GM12878 (cell line): ENCODE results near the gene ERV3-1. TPM values are rescaled to one million over a fixed set of nuclear protein-coding genes. Genes with fewer than 3 reads are reported as not detected.
"Not testable (repeated sequence)": the region's sequence is repeated elsewhere in the genome, so short reads cannot be mapped to it uniquely, and the experiment has no call there.

Source experiments
- ATAC-seq: fragments of 200-7000 bp; cut with Tn5 transposase; 3 replicates; pipeline ENCODE4 v1.9.1; 2020; ENCODE audit warnings: mild to moderate bottlenecking, moderate library complexity
- BruUV-seq: library from RNA; stranded (reverse); fragments of 400-500 nt; replicated peaks from 2 replicates; lab custom pipeline; 2021; lab: Mats Ljungman, UMichigan
- CTCF ChIA-PET: fragments of 300-600 bp; sonication (Branson Sonifier 250); formaldehyde crosslinking; extraction: SDS; loops from one replicate; lab custom pipeline; 2021; ENCODE audit warnings: inconsistent platforms; lab: Yijun Ruan, JAX
- POLR2A ChIA-PET: fragments of 350-600 bp; formaldehyde crosslinking; extraction: SDS; loops from one replicate; lab custom pipeline; 2021; ENCODE audit warnings: inconsistent platforms; lab: Charles Lee
- RAD21 ChIA-PET: fragments of 300-600 bp; sonication (Branson Sonifier 250); formaldehyde crosslinking; loops from one replicate; lab custom pipeline; 2023; ENCODE audit warnings: antibody characterized with exemption; ENCODE audit not compliant: unreplicated experiment; lab: Charles Lee
- SMC1A ChIA-PET: fragments of 300-600 bp; sonication (Branson Sonifier 250); formaldehyde crosslinking; loops from one replicate; lab custom pipeline; 2023; ENCODE audit not compliant: unreplicated experiment, uncharacterized antibody; lab: Charles Lee
- DNase-seq: peaks from one replicate; pipeline ENCODE4 v3.0.0-alpha.2; 2011; ENCODE audit warnings: low read depth, low spot score
- FAIRE-seq: peaks from 3 replicates; lab custom pipeline; 2011; peaks lifted over from hg19 to GRCh38; lab: Jason Lieb, UNC
- H2AFZ ChIP-seq: 2 replicates; pipeline ENCODE4 v1.6.0; 2011; ENCODE audit warnings: low read depth, low read length, control low read depth; ENCODE audit not compliant: control insufficient read depth
- H3K27ac ChIP-seq: 2 replicates; pipeline ENCODE4 v1.5.1; 2011; ENCODE audit warnings: control low read depth; ENCODE audit not compliant: control insufficient read depth, insufficient read depth
- H3K27me3 ChIP-seq, 2 experiments: replicated peaks in 1 of 2; 2 replicates each; pipeline versions ENCODE4 v1.6.0 to v1.6.1; 2011; ENCODE audit warnings: low read length in 1 of 2; ENCODE audit not compliant: control insufficient read depth in 2 of 2, insufficient read depth in 2 of 2
- H3K36me3 ChIP-seq, 2 experiments: 2 replicates each; pipeline ENCODE4 v1.5.1; 2011; ENCODE audit warnings: low read length in 1 of 2; ENCODE audit not compliant: control insufficient read depth in 2 of 2, insufficient read depth in 2 of 2
- H3K4me1 ChIP-seq: 2 replicates; pipeline ENCODE4 v1.6.1; 2011; ENCODE audit warnings: mild to moderate bottlenecking, low read length, moderate library complexity, mixed read lengths; ENCODE audit not compliant: control insufficient read depth, insufficient read depth
- H3K4me2 ChIP-seq: 2 replicates; pipeline ENCODE4 v1.6.0; 2011; ENCODE audit warnings: control low read depth; ENCODE audit not compliant: control insufficient read depth, insufficient read depth
- H3K4me3 ChIP-seq: fragments of 200-600 bp; sonication (generic); 2 replicates; pipeline ENCODE4 v1.5.1; 2016
- H3K79me2 ChIP-seq: 2 replicates; pipeline ENCODE4 v1.6.0; 2011; ENCODE audit warnings: low read length; ENCODE audit not compliant: control insufficient read depth, insufficient read depth
- H3K9ac ChIP-seq: 2 replicates; pipeline ENCODE4 v1.8.0; 2011; ENCODE audit warnings: low read length, control low read depth, mixed read lengths; ENCODE audit not compliant: control insufficient read depth, insufficient read depth
- H3K9me3 ChIP-seq: replicated peaks from 3 replicates; pipeline ENCODE4 v1.5.1; 2011; ENCODE audit warnings: mild to moderate bottlenecking, low read length; ENCODE audit not compliant: control insufficient read depth, insufficient read depth
- H4K20me1 ChIP-seq: 2 replicates; pipeline ENCODE4 v1.6.0; 2011; ENCODE audit not compliant: control insufficient read depth, insufficient read depth
- WGBS: methylation state at CpG from one replicate; pipeline ENCODE4 v1.1.6; 2016; ENCODE audit warnings: low lambda C conversion rate; ENCODE audit not compliant: insufficient replicate concordance, insufficient coverage; ENCODE audit errors: missing lambda C conversion rate; 5-methylcytosine and 5-hydroxymethylcytosine counted together
- in situ Hi-C: fragments of 300-500 bp; cut with MboI; formaldehyde crosslinking; loops from 9 replicates; pipeline ENCODE4 v1.14.3; 2018; ENCODE audit warnings: mixed read lengths
- intact Hi-C: fragments of 100-400 bp; cut with micrococcal nuclease; formaldehyde crosslinking; loops from one replicate; pipeline ENCODE4 v1.14.2; 2022; ENCODE audit not compliant: unreplicated experiment
- polyA plus RNA-seq, 11 experiments: library from polyadenylated mRNA; depleted of rRNA in 4 of 11; unstranded in 6 of 11; stranded (reverse) in 5 of 11; fragments of >200 nt; fragmentation: Nextera tagmentation in 4 of 11; fragmentation: Illumina TruSeq in 1 of 11; extraction: Ambion mirVana in 4 of 11; extraction: Trizol in 1 of 11; gene quantifications; 1 replicate in 1 of 11; 2 replicates in 10 of 11; pipeline versions ENCODE4 v1.2.1 to v1.2.3, GENCODE V29; 2011 to 2016; ENCODE audit warnings: inconsistent platforms in 2 of 11, missing spikeins in 2 of 11, low read depth in 1 of 11
- total RNA-seq, 4 experiments: library from RNA; depleted of rRNA in 3 of 4; stranded (reverse); fragments of >200 nt in 3 of 4; fragmentation: Illumina TruSeq in 1 of 4; extraction: Trizol in 1 of 4; gene quantifications; 2 replicates each; pipeline versions ENCODE4 v1.2.1 to v1.2.3, GENCODE V29; 2013 to 2021

Gene ERV3-1
- total and polyA plus RNA-seq, 10 of the 15 experiments (the other 5 are each of a cell fraction or from before 2014, with no cell fraction given): 9.4 to 23.4 (median 15.1) TPM

DNA sequence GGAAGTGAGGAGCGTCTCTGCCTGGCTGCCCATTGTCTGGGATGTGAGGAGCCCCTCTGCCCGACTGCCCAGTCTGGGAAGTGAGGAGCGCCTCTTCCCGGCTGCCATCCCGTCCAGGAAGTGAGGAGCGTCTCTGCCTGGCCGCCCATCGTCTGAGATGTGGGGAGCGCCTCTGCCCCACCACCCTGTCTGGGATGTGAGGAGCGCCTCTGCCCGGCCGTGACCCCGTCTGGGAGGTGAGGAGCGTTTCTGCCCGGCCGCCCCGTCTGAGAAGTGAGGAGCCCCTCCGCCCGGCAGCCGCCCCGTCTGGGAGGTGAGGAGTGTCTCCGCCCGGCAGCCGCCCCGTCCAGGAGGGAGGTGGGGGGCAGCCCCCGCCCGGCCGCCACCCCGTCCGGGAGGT is 26.9 kb upstream of the ERV3-1 start:
- H3K9me3 ChIP-seq, H3K27me3 ChIP-seq, SMC1A ChIA-PET, H3K4me1 ChIP-seq, H3K27ac ChIP-seq, FAIRE-seq, H3K36me3 ChIP-seq, ATAC-seq, BruUV-seq, RAD21 ChIA-PET, in situ Hi-C loops, DNase-seq, POLR2A ChIA-PET, H3K79me2 ChIP-seq, intact Hi-C loops, H2AFZ ChIP-seq, H3K9ac ChIP-seq, CTCF ChIA-PET, H4K20me1 ChIP-seq, H3K4me2 ChIP-seq, H3K4me3 ChIP-seq: not testable (repeated sequence)
- 85% methylated on average over 18 of the region's 30 CpGs for WGBS

DNA sequence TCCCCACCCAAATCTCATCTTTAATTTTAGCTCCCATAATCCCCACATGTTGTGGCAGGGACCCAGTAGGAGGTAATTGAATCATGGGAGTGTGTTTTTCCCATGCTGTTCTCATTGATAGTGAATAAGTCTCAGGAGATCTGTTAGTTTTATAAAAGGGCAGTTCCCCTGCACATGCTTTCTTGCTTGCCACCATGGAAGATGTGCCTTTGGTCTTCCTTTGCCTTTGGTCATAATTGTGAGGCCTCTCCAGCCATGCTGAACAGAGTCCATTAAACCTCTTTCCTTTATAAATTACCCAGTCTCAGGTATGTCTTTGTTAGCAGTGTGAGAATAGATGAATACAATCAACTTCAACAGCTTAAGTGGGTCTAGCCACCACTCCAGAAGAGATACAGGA is 18.5 kb upstream of the ERV3-1 start:
- SMC1A ChIA-PET, intact Hi-C loops, BruUV-seq: not testable (repeated sequence)

DNA sequence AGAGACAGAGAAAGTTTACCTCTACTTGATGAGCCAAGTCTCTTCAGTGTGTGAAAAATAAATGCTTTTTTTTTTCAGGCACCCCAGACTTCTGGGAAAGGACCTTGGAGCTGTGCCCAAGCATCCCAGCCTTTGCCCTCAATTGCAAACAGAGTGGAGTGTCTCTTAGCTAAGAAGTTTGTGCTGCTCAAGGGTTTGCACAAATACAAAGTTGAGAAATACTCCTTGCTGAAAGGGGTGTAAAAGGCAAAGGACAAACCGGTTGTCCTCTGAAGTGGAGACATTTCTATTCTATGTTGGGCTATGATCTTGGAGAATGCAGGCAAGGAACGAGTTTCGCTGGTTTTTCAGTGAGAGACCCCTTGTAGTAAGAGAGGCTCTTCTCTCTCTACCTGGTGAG is 14.5 kb upstream of the ERV3-1 start:
- H3K9me3 ChIP-seq, POLR2A ChIA-PET, ATAC-seq, H3K27me3 ChIP-seq, H3K9ac ChIP-seq, intact Hi-C loops, H3K4me2 ChIP-seq, CTCF ChIA-PET, RAD21 ChIA-PET, DNase-seq, in situ Hi-C loops, H3K4me3 ChIP-seq, H3K4me1 ChIP-seq, H2AFZ ChIP-seq, H3K27ac ChIP-seq, BruUV-seq, H3K79me2 ChIP-seq, H4K20me1 ChIP-seq, H3K36me3 ChIP-seq: not testable (repeated sequence)
- SMC1A ChIA-PET: interaction anchor here (0.9 kb wide), 1 partner anchor 16 kb away, joined by 3 read pairs; no protein-coding TSS in a partner anchor
- WGBS: 100% methylated on average over 1 of the region's 3 CpGs
- FAIRE-seq: peak; percentile 65

More for the DNA sequence above, 18.5 kb upstream of the ERV3-1 start:
- H3K4me3 ChIP-seq, DNase-seq, CTCF ChIA-PET, H3K4me1 ChIP-seq, RAD21 ChIA-PET, H2AFZ ChIP-seq, FAIRE-seq, H3K9me3 ChIP-seq, POLR2A ChIA-PET, H4K20me1 ChIP-seq, H3K27ac ChIP-seq, in situ Hi-C loops, ATAC-seq, H3K27me3 ChIP-seq, H3K4me2 ChIP-seq, H3K36me3 ChIP-seq, H3K79me2 ChIP-seq, H3K9ac ChIP-seq: not testable (repeated sequence)

DNA sequence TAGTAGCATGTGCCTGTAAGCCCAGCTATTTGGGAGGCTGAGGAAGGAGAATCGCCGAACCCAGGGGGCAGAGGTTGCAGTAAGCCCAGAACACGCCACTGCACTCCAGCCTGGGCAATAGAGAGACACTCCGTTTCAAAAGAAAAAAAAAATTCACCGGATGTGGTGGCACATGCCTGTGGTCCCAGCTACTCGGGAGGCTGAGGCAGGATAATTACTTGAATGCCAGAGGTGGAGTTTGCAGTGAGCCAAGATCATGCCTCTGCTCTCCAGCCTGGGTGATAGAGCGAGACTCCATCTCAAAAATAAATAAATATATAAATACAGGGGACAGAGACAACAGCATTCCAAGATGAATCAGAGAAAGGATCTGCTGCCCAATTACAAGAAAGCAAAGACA is 3.4 kb upstream of the ERV3-1 start:
- 62% methylated on average over 7 of the region's 7 CpGs for WGBS
- SMC1A ChIA-PET, H3K27me3 ChIP-seq, H4K20me1 ChIP-seq, DNase-seq, H3K4me3 ChIP-seq, BruUV-seq, H3K4me2 ChIP-seq, POLR2A ChIA-PET, in situ Hi-C loops, H3K9ac ChIP-seq, CTCF ChIA-PET, FAIRE-seq, H3K27ac ChIP-seq, H2AFZ ChIP-seq, H3K36me3 ChIP-seq, H3K4me1 ChIP-seq, RAD21 ChIA-PET, H3K9me3 ChIP-seq, ATAC-seq: not testable (repeated sequence)
- intact Hi-C loops: loop anchor here (5.0 to 10.0 kb wide), 3 partner anchors 108 to 345 kb away; partner anchors contain the start of genes ZNF107, ZNF138 and ZNF273
- peaks cover 16% of the 10 kb centered on the region for H3K79me2 ChIP-seq
